DND-41 (cell line): ENCODE results near the gene TOE1.

Experiments used
- ATAC-seq: fragments of 200-7000 bp; cut with Tn5 transposase; 3 replicates; pipeline ENCODE4 v1.9.1; 2021; ENCODE audit warnings: low read depth; ENCODE audit not compliant: insufficient read depth
- DNase-seq: peaks from one replicate; pipeline ENCODE4 v3.0.0-alpha.2; 2020
- H2AFZ ChIP-seq: 2 replicates; pipeline ENCODE4 v1.6.0; 2012; ENCODE audit warnings: low read depth, low read length
- H3K27ac ChIP-seq: 2 replicates; pipeline ENCODE4 v1.5.1; 2012; ENCODE audit warnings: low read length, inconsistent platforms
- H3K27me3 ChIP-seq: fragments of 200-600 bp; sonication (generic); 2 replicates; pipeline ENCODE4 v1.6.0; 2012; ENCODE audit warnings: low read length, mild to moderate bottlenecking, inconsistent platforms; ENCODE audit not compliant: insufficient read depth, poor library complexity
- H3K36me3 ChIP-seq: 2 replicates; pipeline ENCODE4 v1.5.1; 2012; ENCODE audit warnings: low read length, inconsistent platforms; ENCODE audit not compliant: insufficient read depth
- H3K4me1 ChIP-seq: 2 replicates; pipeline ENCODE4 v1.5.1; 2012; ENCODE audit warnings: mild to moderate bottlenecking, low read length; ENCODE audit not compliant: insufficient read depth
- H3K4me2 ChIP-seq: 2 replicates; pipeline ENCODE4 v1.6.0; 2012; ENCODE audit warnings: mild to moderate bottlenecking, moderate library complexity, low read length, inconsistent platforms; ENCODE audit not compliant: insufficient read depth
- H3K4me3 ChIP-seq, 2 experiments: fragments of 200-600 bp in 1 of 2; shearing (Covaris generic) in 1 of 2; 2 replicates each; pipeline ENCODE4 v1.5.1; 2012 to 2016; ENCODE audit warnings: inconsistent platforms in 2 of 2, low read length in 2 of 2, mild to moderate bottlenecking in 2 of 2, low read depth in 1 of 2, moderate library complexity in 1 of 2
- H3K79me2 ChIP-seq: 2 replicates; pipeline ENCODE4 v1.6.0; 2012; ENCODE audit warnings: low read length, inconsistent platforms; ENCODE audit not compliant: insufficient read depth
- H3K9ac ChIP-seq: 2 replicates; pipeline ENCODE4 v1.6.0; 2012; ENCODE audit warnings: low read depth, mild to moderate bottlenecking, inconsistent platforms, low read length, moderate library complexity
- H3K9me3 ChIP-seq: 2 replicates; pipeline ENCODE4 v1.5.1; 2012; ENCODE audit warnings: low read length, moderate library complexity, mild to moderate bottlenecking, inconsistent platforms; ENCODE audit not compliant: insufficient read depth, severe bottlenecking
- H4K20me1 ChIP-seq: 2 replicates; pipeline ENCODE4 v1.6.0; 2012; ENCODE audit warnings: low read length; ENCODE audit not compliant: insufficient read depth
- EZH2 ChIP-seq: IDR thresholded peaks from 3 replicates; pipeline ENCODE4 v1.6.1; 2012; ENCODE audit warnings: borderline replicate concordance, low read depth, mild to moderate bottlenecking, moderate library complexity, low read length, inconsistent platforms; ENCODE audit not compliant: severe bottlenecking
- TF ChIP-seq, protein P1 (sequence below): IDR thresholded peaks from 2 replicates; pipeline ENCODE4 v1.5.1; 2012; ENCODE audit warnings: borderline replicate concordance, low read length, moderate library complexity, mild to moderate bottlenecking; ENCODE audit not compliant: poor library complexity, severe bottlenecking; ENCODE audit errors: extremely low read depth

The TOE1 gene

DNA sequence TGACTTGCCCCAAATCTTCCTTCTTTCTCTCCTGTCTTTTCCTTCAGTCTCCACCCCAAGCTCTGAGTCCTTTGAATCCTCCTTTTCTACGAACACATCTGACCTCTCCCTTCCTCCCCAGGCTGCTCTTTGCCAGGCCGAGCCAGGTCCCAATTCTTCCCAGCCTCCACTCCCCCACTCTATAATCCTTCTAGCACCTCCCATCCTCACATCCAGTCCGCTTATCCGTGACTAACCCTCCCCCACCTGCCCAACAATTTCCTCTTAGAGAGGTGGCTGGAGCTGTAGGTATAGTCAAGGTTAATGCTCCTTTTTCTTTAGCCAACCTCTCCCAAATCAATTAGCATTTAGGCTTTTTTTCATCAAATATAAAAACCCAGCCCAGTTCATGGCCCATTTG is 22.8 kb upstream of the TOE1 start:
- DNase-seq (no peak), ATAC-seq (no peak)
- Histone ChIP-seq H3K79me2 (no peaks in the 10 kb centered on the region), H3K4me3 (no peak overlapping the region), H3K9ac (no peak overlapping the region), H3K27ac (no peak overlapping the region), H3K9me3 (no peaks in the 10 kb centered on the region), H3K4me2 (no peak overlapping the region), H3K27me3 (no peaks in the 10 kb centered on the region), H3K36me3 (no peaks in the 10 kb centered on the region), H3K4me1 (no peaks in the 10 kb centered on the region), H2AFZ (no peak overlapping the region), H4K20me1 (no peaks in the 10 kb centered on the region)
- TF ChIP-seq, protein P1, sequence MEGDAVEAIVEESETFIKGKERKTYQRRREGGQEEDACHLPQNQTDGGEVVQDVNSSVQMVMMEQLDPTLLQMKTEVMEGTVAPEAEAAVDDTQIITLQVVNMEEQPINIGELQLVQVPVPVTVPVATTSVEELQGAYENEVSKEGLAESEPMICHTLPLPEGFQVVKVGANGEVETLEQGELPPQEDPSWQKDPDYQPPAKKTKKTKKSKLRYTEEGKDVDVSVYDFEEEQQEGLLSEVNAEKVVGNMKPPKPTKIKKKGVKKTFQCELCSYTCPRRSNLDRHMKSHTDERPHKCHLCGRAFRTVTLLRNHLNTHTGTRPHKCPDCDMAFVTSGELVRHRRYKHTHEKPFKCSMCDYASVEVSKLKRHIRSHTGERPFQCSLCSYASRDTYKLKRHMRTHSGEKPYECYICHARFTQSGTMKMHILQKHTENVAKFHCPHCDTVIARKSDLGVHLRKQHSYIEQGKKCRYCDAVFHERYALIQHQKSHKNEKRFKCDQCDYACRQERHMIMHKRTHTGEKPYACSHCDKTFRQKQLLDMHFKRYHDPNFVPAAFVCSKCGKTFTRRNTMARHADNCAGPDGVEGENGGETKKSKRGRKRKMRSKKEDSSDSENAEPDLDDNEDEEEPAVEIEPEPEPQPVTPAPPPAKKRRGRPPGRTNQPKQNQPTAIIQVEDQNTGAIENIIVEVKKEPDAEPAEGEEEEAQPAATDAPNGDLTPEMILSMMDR = no peak
- no peak for TF ChIP-seq EZH2

DNA sequence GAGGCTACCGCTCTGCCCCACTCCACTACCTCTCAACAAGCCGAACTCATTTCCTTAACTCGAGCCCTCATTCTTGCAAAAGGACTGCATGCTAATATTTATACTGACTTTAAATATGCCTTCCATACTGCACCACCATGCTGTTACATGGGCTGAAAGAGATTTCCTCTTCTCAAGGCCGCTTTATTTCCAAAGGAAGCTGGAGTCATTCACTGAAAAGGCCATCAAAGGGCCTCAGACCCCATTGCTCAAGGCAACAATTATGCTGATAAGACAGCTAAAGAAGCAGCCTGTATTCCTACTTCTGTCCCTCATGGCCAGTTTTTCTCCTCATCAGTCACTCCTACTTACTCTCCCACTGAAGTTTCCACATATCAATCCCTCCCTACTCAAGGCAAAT is 20.2 kb upstream of the TOE1 start:
- no peak overlapping the region for H3K9ac ChIP-seq
- no peak overlapping the region for H3K4me3 ChIP-seq
- no peak for TF ChIP-seq EZH2
- TF ChIP-seq, protein P1 = no peak
- no peak for ATAC-seq
- H3K27me3 ChIP-seq = no peaks in the 10 kb centered on the region
- H3K27ac ChIP-seq = no peak overlapping the region
- H3K4me1 ChIP-seq = no peaks in the 10 kb centered on the region
- no peaks in the 10 kb centered on the region for H3K9me3 ChIP-seq
- H2AFZ ChIP-seq = no peak overlapping the region
- H3K4me2 ChIP-seq = no peak overlapping the region
- no peaks in the 10 kb centered on the region for H4K20me1 ChIP-seq
- H3K36me3 ChIP-seq = no peaks in the 10 kb centered on the region
- no peak for DNase-seq
- no peaks in the 10 kb centered on the region for H3K79me2 ChIP-seq

DNA sequence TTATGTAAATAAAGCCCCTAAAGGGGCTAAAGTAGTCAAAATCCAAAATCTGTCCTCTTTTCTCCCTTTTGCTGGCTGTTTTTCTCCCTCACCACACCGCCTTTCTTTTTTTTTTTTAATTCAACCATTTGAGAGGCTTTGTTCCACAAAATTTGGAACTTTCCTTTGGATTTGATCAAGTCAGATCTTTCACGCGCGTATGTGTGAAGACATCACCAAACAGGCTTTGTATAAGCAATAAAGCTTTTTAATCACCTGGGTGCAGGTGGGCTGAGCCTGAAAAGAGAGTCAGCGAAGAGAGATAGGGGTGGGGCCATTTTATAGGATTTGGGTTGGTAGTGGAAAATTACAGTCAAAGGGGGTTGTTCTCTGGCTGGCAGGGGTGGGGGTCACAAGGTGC is 18.5 kb upstream of the TOE1 start:
- DNase-seq = no peak
- no peak overlapping the region for H3K9ac ChIP-seq
- H3K4me2 ChIP-seq = no peak overlapping the region
- H3K4me3 ChIP-seq = no peak overlapping the region
- no peaks in the 10 kb centered on the region for H3K27me3 ChIP-seq
- no peaks in the 10 kb centered on the region for H3K79me2 ChIP-seq
- ATAC-seq = no peak
- no peaks in the 10 kb centered on the region for H3K9me3 ChIP-seq
- H4K20me1 ChIP-seq = no peaks in the 10 kb centered on the region
- TF ChIP-seq EZH2 = no peak
- TF ChIP-seq, protein P1 = no peak
- H3K4me1 ChIP-seq = peaks cover 5% of the 10 kb centered on the region
- no peak overlapping the region for H3K27ac ChIP-seq
- no peaks in the 10 kb centered on the region for H3K36me3 ChIP-seq
- H2AFZ ChIP-seq = no peak overlapping the region

DNA sequence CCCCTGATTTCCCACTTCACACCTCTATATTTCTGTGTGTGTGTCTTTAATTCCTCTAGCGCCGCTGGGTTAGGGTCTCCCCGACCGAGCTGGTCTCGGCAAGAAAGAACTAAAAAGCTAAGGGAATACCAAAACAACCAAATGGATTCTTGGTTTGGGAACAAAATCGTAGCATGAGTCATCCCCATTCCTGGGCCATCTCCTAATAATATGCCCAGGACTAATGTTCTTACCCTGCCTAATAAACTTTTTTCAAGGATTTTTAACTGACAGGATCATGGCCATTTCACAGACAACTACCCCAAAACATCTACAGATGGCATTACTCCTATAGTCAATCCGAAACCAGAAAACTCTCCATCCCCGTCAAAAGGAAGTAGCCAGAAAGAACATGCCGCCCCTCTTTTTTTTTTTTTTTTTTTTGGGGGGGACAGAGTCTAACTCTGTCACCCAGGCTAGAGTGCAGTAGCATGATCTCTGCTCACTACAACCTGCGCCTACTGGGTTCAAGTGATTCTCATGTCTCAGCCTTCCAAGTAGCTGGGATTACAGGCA is 17.4 kb upstream of the TOE1 start:
- no peaks in the 10 kb centered on the region for H3K9me3 ChIP-seq
- peaks cover 16% of the 10 kb centered on the region for H3K4me1 ChIP-seq
- H3K27ac ChIP-seq = no peak overlapping the region
- H3K4me2 ChIP-seq = no peak overlapping the region
- DNase-seq = no peak
- no peaks in the 10 kb centered on the region for H3K27me3 ChIP-seq
- H3K79me2 ChIP-seq = peaks cover 6% of the 10 kb centered on the region; the same call in 1 of the 2 replicates
- H3K9ac ChIP-seq = no peak overlapping the region
- H2AFZ ChIP-seq = no peak overlapping the region
- H4K20me1 ChIP-seq = no peaks in the 10 kb centered on the region
- H3K36me3 ChIP-seq = no peaks in the 10 kb centered on the region
- ATAC-seq = no peak
- TF ChIP-seq, protein P1 = no peak
- TF ChIP-seq EZH2 = no peak
- no peak overlapping the region for H3K4me3 ChIP-seq
